IMR-90 (cell line): Measurements from ENCODE around the gene ZNF227.

Source experiments
- CEBPB ChIP-seq: IDR thresholded peaks from 2 replicates; pipeline ENCODE4 v1.6.1; 2012; ENCODE audit warnings: low read depth, low read length, improper control_type of control experiment
- CHD1 ChIP-seq: IDR thresholded peaks from 2 replicates; pipeline ENCODE4 v1.6.1; 2012; ENCODE audit warnings: low read depth, low read length, improper control_type of control experiment
- FOS ChIP-seq: fragments of 150-350 bp; IDR thresholded peaks from 2 replicates; pipeline ENCODE4 v1.6.1; 2016; ENCODE audit warnings: low read depth, low read length
- MAZ ChIP-seq: IDR thresholded peaks from 2 replicates; pipeline ENCODE4 v1.6.1; 2012; ENCODE audit warnings: low read depth, mild to moderate bottlenecking, low read length, improper control_type of control experiment, moderate library complexity, borderline replicate concordance
- MXI1 ChIP-seq: IDR thresholded peaks from 2 replicates; pipeline ENCODE4 v1.6.1; 2012; ENCODE audit warnings: low read depth, mild to moderate bottlenecking, low read length, moderate library complexity, borderline replicate concordance
- POLR2A ChIP-seq: IDR thresholded peaks from 2 replicates; pipeline ENCODE4 v1.6.1; 2012; ENCODE audit warnings: mild to moderate bottlenecking, low read depth, low read length
- RAD21 ChIP-seq: IDR thresholded peaks from 2 replicates; pipeline ENCODE4 v1.6.1; 2012; ENCODE audit warnings: low read length, improper control_type of control experiment
- RFX5 ChIP-seq: IDR thresholded peaks from 2 replicates; pipeline ENCODE4 v1.8.0; 2012; ENCODE audit warnings: low read depth, mild to moderate bottlenecking, low read length, moderate library complexity
- SMC3 ChIP-seq: fragments of 150-350 bp; IDR thresholded peaks from 2 replicates; pipeline ENCODE4 v1.6.1; 2016; ENCODE audit warnings: low read depth, mild to moderate bottlenecking, antibody characterized with exemption, low read length, moderate library complexity
- TF ChIP-seq, protein P1 (sequence below): conservative IDR thresholded peaks from 2 replicates; pipeline ENCODE4 v1.5.1; 2012; ENCODE audit warnings: mild to moderate bottlenecking, low read depth, low read length, improper control_type of control experiment
- TF ChIP-seq, protein P2 (sequence below): fragments of 150-350 bp; IDR thresholded peaks from 2 replicates; pipeline ENCODE4 v1.6.1; 2016; ENCODE audit warnings: low read depth, mild to moderate bottlenecking, low read length, moderate library complexity, borderline replicate concordance

DNA sequence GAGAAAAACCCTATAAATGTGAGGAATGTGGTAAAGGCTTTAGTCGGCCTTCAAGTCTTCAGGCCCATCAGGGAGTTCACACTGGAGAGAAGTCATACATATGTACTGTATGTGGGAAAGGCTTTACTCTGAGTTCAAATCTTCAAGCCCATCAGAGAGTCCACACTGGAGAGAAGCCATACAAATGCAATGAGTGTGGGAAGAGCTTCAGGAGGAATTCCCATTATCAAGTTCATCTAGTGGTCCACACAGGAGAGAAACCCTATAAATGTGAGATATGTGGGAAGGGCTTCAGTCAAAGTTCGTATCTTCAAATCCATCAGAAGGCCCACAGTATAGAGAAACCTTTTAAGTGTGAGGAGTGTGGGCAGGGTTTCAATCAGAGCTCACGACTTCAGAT is 35.7 kb upstream of the ZNF227 start:
- TF ChIP-seq, protein P1, sequence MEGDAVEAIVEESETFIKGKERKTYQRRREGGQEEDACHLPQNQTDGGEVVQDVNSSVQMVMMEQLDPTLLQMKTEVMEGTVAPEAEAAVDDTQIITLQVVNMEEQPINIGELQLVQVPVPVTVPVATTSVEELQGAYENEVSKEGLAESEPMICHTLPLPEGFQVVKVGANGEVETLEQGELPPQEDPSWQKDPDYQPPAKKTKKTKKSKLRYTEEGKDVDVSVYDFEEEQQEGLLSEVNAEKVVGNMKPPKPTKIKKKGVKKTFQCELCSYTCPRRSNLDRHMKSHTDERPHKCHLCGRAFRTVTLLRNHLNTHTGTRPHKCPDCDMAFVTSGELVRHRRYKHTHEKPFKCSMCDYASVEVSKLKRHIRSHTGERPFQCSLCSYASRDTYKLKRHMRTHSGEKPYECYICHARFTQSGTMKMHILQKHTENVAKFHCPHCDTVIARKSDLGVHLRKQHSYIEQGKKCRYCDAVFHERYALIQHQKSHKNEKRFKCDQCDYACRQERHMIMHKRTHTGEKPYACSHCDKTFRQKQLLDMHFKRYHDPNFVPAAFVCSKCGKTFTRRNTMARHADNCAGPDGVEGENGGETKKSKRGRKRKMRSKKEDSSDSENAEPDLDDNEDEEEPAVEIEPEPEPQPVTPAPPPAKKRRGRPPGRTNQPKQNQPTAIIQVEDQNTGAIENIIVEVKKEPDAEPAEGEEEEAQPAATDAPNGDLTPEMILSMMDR, result no peak
- TF ChIP-seq CEBPB (no peak), MAZ (no peak), FOS (no peak), MXI1 (no peak), CHD1 (no peak), POLR2A (no peak), RAD21 (no peak), RFX5 (no peak), SMC3 (no peak)
- TF ChIP-seq, protein P2, sequence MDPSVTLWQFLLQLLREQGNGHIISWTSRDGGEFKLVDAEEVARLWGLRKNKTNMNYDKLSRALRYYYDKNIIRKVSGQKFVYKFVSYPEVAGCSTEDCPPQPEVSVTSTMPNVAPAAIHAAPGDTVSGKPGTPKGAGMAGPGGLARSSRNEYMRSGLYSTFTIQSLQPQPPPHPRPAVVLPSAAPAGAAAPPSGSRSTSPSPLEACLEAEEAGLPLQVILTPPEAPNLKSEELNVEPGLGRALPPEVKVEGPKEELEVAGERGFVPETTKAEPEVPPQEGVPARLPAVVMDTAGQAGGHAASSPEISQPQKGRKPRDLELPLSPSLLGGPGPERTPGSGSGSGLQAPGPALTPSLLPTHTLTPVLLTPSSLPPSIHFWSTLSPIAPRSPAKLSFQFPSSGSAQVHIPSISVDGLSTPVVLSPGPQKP, result no peak
